ENCODE measurements around the gene MBD2. TPM values are rescaled to one million over a fixed set of nuclear protein-coding genes. Genes with fewer than 3 reads are reported as not detected.

Gene MBD2
- total and polyA plus RNA-seq, 2 experiments from 2014 or later = 14.4 to 56.8 TPM

DNA sequence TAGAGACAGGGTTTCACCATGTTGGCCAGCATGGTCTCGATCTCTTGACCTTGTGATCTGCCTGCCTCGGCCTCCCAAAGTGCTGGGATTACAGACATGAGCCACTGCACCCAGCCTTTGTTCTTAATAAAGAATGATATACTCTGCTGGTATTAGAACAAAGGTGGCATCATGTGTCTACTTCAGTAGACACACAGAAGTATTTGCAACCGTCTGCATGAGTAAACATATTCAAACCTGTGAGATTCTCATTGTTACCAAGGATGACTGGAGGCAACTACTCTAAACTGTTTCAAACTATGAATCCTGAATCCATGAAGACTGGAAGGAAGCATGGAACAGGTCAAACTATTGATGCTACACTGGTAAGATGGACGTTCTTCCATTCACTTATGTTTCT, 32.1 kb downstream of the MBD2 start:
- no peak for TF ChIP-seq EZH2phosphoT487 (IDR thresholded peaks at IDR 0.05; ENCODE audit: low read depth, severe bottlenecking, unreplicated experiment)
- TF ChIP-seq EZH2 (IDR thresholded peaks at IDR 0.05; ENCODE audit: borderline replicate concordance) = no peak
- TF ChIP-seq, protein P1, sequence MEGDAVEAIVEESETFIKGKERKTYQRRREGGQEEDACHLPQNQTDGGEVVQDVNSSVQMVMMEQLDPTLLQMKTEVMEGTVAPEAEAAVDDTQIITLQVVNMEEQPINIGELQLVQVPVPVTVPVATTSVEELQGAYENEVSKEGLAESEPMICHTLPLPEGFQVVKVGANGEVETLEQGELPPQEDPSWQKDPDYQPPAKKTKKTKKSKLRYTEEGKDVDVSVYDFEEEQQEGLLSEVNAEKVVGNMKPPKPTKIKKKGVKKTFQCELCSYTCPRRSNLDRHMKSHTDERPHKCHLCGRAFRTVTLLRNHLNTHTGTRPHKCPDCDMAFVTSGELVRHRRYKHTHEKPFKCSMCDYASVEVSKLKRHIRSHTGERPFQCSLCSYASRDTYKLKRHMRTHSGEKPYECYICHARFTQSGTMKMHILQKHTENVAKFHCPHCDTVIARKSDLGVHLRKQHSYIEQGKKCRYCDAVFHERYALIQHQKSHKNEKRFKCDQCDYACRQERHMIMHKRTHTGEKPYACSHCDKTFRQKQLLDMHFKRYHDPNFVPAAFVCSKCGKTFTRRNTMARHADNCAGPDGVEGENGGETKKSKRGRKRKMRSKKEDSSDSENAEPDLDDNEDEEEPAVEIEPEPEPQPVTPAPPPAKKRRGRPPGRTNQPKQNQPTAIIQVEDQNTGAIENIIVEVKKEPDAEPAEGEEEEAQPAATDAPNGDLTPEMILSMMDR (IDR thresholded peaks at IDR 0.05; ENCODE audit: poor library complexity) = no peak
- H3K36me3 ChIP-seq (replicated peaks; ENCODE audit: insufficient read depth, low read depth) = no peaks in the 10 kb centered on the region
- no peak for DNase-seq (ENCODE audit: low spot score)
- no peak overlapping the region for H3K4me2 ChIP-seq
- no peaks in the 10 kb centered on the region for H3K4me1 ChIP-seq (ENCODE audit: insufficient read depth)
- no peaks in the 10 kb centered on the region for H3K9me3 ChIP-seq (ENCODE audit: low read depth)
- H3K27ac ChIP-seq = peak overlapping the region; percentile 5
- no peaks in the 10 kb centered on the region for H3K9me2 ChIP-seq (replicated peaks; ENCODE audit: insufficient read depth)
- no peak overlapping the region for H3K4me3 ChIP-seq
- no peaks in the 10 kb centered on the region for H3K27me3 ChIP-seq
- peaks cover 25% of the 10 kb centered on the region for H3K79me2 ChIP-seq
- WGBS (ENCODE audit: low lambda C conversion rate, missing lambda C conversion rate) = 91% methylated on average over 4 of the region's 4 CpGs
- H2AFZ ChIP-seq = no peak overlapping the region
- no peaks in the 10 kb centered on the region for H4K20me1 ChIP-seq (ENCODE audit: insufficient read depth, poor library complexity, severe bottlenecking)

DNA sequence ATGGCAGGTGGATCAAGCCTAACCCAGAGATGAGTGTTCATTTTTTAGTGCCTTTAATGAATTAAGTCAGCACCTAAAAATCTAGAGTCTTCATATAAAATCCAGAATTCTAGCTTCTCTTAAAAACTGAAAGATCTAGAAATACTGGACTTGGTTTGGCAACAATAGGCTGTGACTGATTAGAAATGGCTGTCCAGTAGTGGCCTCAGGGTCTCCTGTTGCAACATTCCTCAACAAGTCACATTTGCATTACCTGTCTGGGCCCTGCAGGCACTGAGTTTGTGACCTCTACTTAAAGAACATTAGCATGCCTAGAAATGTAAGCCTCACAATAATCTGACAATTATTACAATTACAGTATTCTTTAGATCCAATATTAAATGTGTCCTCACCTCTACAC, 33.1 kb downstream of the MBD2 start:
- Histone ChIP-seq H3K9me2 (replicated peaks; ENCODE audit: insufficient read depth) (no peaks in the 10 kb centered on the region), H4K20me1 (ENCODE audit: insufficient read depth, poor library complexity, severe bottlenecking) (no peaks in the 10 kb centered on the region), H3K36me3 (replicated peaks; ENCODE audit: insufficient read depth, low read depth) (no peaks in the 10 kb centered on the region), H3K4me1 (ENCODE audit: insufficient read depth) (no peaks in the 10 kb centered on the region), H2AFZ (no peak overlapping the region), H3K4me3 (no peak overlapping the region), H3K9me3 (ENCODE audit: low read depth) (no peaks in the 10 kb centered on the region), H3K4me2 (no peak overlapping the region), H3K79me2 (peaks cover 14% of the 10 kb centered on the region), H3K27ac (peak overlapping the region; percentile 2), H3K27me3 (no peaks in the 10 kb centered on the region)
- peak; percentile 11 for DNase-seq (ENCODE audit: low spot score)
- TF ChIP-seq EZH2phosphoT487 (IDR thresholded peaks at IDR 0.05; ENCODE audit: low read depth, severe bottlenecking, unreplicated experiment) (no peak), EZH2 (IDR thresholded peaks at IDR 0.05; ENCODE audit: borderline replicate concordance) (no peak)
- TF ChIP-seq, protein P1 (IDR thresholded peaks at IDR 0.05; ENCODE audit: poor library complexity) = no peak

DNA sequence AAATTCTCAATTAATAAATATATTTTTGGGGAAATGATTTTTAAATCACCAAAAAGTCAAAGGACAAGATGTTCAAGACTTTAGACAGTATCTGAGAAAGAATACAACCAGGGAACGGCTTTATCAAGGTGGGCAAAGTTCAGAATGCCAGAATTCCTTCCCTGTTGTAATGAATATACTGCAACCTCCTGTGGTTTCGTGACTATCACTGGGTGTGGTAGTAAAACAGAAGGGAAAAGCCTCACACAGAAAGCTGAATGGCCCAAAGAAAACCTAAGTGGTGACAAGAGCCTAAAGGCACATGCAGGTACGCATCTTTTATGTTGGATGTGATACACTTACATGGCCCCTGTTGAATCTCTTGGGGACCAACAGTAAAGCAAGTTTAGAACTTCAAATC, 37.1 kb downstream of the MBD2 start:
- TF ChIP-seq, protein P1 (IDR thresholded peaks at IDR 0.05; ENCODE audit: poor library complexity) = no peak
- TF ChIP-seq EZH2 (IDR thresholded peaks at IDR 0.05; ENCODE audit: borderline replicate concordance) (no peak), EZH2phosphoT487 (IDR thresholded peaks at IDR 0.05; ENCODE audit: low read depth, severe bottlenecking, unreplicated experiment) (no peak)
- WGBS (ENCODE audit: low lambda C conversion rate, missing lambda C conversion rate) = 63% methylated on average over 3 of the region's 3 CpGs
- no peaks in the 10 kb centered on the region for H3K36me3 ChIP-seq (replicated peaks; ENCODE audit: insufficient read depth, low read depth)
- no peaks in the 10 kb centered on the region for H3K4me1 ChIP-seq (ENCODE audit: insufficient read depth)
- no peaks in the 10 kb centered on the region for H3K9me2 ChIP-seq (replicated peaks; ENCODE audit: insufficient read depth)
- H3K27ac ChIP-seq = peak overlapping the region; percentile 57
- H3K9me3 ChIP-seq (ENCODE audit: low read depth) = no peaks in the 10 kb centered on the region
- H3K27me3 ChIP-seq = no peaks in the 10 kb centered on the region
- H2AFZ ChIP-seq = no peak overlapping the region
- H4K20me1 ChIP-seq (ENCODE audit: insufficient read depth, poor library complexity, severe bottlenecking) = no peaks in the 10 kb centered on the region
- peak; percentile 34 for DNase-seq (ENCODE audit: low spot score)
- H3K4me2 ChIP-seq = no peak overlapping the region
- H3K4me3 ChIP-seq = no peak overlapping the region
- no peaks in the 10 kb centered on the region for H3K79me2 ChIP-seq

DNA sequence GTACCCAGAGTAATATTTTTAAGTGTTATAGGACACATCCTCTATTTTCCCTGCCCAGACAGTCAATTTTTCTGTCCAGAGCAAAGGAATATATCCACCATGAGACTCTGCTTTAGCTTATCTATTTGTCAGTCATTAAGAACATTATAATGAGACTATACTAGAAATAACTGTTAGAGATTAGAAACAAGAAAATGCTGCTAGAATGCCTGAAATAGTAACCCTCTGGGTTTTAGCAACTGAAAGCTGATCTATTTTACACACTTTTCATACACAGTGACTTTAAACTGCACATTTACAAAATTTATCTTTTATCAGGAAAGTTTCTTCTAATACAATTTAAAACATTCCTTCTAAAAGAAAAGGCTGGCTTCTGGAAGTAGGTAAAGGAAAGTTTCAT, 39.6 kb downstream of the MBD2 start:
- no peak for DNase-seq (ENCODE audit: low spot score)
- no peaks in the 10 kb centered on the region for H3K36me3 ChIP-seq (replicated peaks; ENCODE audit: insufficient read depth, low read depth)
- no peak for TF ChIP-seq EZH2phosphoT487 (IDR thresholded peaks at IDR 0.05; ENCODE audit: low read depth, severe bottlenecking, unreplicated experiment)
- no peak for TF ChIP-seq EZH2 (IDR thresholded peaks at IDR 0.05; ENCODE audit: borderline replicate concordance)
- TF ChIP-seq, protein P1 (IDR thresholded peaks at IDR 0.05; ENCODE audit: poor library complexity) = no peak

More for the DNA sequence above, 39.6 kb downstream of the MBD2 start:
- Histone ChIP-seq H4K20me1 (ENCODE audit: insufficient read depth, poor library complexity, severe bottlenecking) (no peaks in the 10 kb centered on the region), H3K9me3 (ENCODE audit: low read depth) (no peaks in the 10 kb centered on the region), H2AFZ (no peak overlapping the region), H3K9me2 (replicated peaks; ENCODE audit: insufficient read depth) (no peaks in the 10 kb centered on the region), H3K4me1 (ENCODE audit: insufficient read depth) (no peaks in the 10 kb centered on the region), H3K4me2 (no peak overlapping the region), H3K27ac (no peak overlapping the region), H3K79me2 (no peaks in the 10 kb centered on the region), H3K4me3 (no peak overlapping the region), H3K27me3 (no peaks in the 10 kb centered on the region)

Measured in hepatocyte (in vitro differentiated cells).